Uterus (tissue), 2 donors: Measurements from ENCODE around the gene GZMM.

Source experiments
- POLR2A ChIP-seq, 2 donors: fragments of 450-650 bp; IDR thresholded peaks; one replicate each; pipeline ENCODE4 v1.6.1; 2016; ENCODE audit warnings: antibody characterized with exemption in 2 of 2, mild to moderate bottlenecking in 1 of 2, moderate library complexity in 1 of 2
- TF ChIP-seq, protein P1 (sequence below), 4 experiments: fragments of 200-600 bp in 2 of 4; fragments of 450-650 bp in 2 of 4; sonication (generic) in 2 of 4; IDR thresholded peaks; one replicate each; pipeline ENCODE4 v1.5.1; 2016 to 2019; ENCODE audit warnings: antibody characterized with exemption in 4 of 4, mild to moderate bottlenecking in 2 of 4, moderate library complexity in 1 of 4

DNA sequence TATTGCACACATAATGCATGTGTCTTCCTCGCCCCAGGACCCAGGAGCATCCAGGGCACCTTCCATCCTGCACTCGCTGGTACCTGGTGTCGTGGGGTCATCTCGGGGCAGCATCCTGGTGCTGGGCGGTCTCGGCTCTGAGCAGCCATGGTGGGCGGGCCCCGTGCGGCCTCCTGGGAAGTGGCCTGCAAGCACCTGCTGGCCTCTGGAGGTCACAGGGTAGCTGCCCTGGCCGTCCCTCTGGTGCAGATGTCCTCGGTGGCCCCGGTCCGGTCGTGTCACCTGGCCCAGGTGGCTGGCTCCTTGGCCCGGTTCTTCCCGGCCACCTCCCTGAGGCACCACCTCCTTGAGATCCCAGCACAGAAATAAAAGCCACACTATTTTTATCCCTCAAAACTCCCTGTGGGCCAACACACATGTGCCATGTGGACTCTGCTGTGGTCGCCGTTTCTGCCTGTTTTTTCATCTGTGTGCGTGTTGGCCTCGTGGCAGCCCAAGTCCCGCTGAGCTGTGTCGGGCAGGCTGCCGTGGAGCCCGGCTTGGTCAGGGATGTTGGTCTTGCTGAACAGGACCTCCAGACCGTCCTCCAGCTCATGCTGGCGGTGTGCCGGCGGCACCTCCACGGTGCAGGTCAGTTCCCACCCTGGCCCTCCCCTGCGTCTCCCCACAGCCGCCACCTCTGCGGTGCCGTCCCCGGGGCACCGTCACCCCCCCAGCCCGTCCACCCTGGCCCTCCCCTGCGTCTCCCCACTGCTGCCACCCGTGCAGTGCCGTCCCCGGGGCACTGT is 5.0 kb upstream of the GZMM start:
- TF ChIP-seq, protein P1, sequence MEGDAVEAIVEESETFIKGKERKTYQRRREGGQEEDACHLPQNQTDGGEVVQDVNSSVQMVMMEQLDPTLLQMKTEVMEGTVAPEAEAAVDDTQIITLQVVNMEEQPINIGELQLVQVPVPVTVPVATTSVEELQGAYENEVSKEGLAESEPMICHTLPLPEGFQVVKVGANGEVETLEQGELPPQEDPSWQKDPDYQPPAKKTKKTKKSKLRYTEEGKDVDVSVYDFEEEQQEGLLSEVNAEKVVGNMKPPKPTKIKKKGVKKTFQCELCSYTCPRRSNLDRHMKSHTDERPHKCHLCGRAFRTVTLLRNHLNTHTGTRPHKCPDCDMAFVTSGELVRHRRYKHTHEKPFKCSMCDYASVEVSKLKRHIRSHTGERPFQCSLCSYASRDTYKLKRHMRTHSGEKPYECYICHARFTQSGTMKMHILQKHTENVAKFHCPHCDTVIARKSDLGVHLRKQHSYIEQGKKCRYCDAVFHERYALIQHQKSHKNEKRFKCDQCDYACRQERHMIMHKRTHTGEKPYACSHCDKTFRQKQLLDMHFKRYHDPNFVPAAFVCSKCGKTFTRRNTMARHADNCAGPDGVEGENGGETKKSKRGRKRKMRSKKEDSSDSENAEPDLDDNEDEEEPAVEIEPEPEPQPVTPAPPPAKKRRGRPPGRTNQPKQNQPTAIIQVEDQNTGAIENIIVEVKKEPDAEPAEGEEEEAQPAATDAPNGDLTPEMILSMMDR (IDR thresholded peaks at IDR 0.05) = no peak
- TF ChIP-seq POLR2A (IDR thresholded peaks at IDR 0.05) = no peak
